ENCODE data around the gene CDR2L. TPM values are rescaled to one million over a fixed set of nuclear protein-coding genes. Genes with fewer than 3 reads are reported as not detected.

Gene CDR2L
- polyA plus RNA-seq, 1 experiment = 19.6 TPM

DNA sequence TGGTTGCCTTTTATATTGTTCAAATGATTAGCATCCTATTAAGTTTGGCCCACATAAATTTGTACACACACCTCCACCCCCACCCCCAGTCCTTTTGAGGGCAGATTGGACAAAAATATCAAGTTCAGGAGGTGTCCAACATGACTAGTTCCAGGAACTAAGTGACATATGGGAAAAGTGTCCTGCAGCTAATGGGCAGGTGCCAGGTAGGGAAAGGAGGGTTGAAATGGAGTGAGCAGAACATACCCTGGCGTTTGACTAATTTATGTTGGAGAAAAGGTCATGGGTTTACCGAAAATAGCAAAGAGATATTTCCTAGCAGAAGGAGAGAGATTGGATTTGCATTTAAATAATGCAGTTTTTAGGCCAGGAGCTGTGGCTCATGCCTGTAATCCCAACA, 64.5 kb downstream of the CDR2L start:
- TF ChIP-seq, protein P1, sequence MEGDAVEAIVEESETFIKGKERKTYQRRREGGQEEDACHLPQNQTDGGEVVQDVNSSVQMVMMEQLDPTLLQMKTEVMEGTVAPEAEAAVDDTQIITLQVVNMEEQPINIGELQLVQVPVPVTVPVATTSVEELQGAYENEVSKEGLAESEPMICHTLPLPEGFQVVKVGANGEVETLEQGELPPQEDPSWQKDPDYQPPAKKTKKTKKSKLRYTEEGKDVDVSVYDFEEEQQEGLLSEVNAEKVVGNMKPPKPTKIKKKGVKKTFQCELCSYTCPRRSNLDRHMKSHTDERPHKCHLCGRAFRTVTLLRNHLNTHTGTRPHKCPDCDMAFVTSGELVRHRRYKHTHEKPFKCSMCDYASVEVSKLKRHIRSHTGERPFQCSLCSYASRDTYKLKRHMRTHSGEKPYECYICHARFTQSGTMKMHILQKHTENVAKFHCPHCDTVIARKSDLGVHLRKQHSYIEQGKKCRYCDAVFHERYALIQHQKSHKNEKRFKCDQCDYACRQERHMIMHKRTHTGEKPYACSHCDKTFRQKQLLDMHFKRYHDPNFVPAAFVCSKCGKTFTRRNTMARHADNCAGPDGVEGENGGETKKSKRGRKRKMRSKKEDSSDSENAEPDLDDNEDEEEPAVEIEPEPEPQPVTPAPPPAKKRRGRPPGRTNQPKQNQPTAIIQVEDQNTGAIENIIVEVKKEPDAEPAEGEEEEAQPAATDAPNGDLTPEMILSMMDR (IDR thresholded peaks at IDR 0.05; ENCODE audit: insufficient read depth, low read depth, low read length) = no peak
- POLR2A ChIA-PET = no interaction called here
- no peak for DNase-seq (ENCODE audit: low read depth)
- CTCF ChIA-PET = interaction anchor here (1.2 to 1.4 kb wide), 2 partner anchors 90 to 150 kb away, joined by 3 read pairs; no protein-coding TSS in a partner anchor
- Histone ChIP-seq H3K27me3 (ENCODE audit: control insufficient read depth, insufficient read depth, low read length) (no peaks in the 10 kb centered on the region), H3K4me3 (ENCODE audit: low read depth, low read length) (no peak overlapping the region), H3K36me3 (ENCODE audit: control insufficient read depth, insufficient read depth, low read length) (peaks cover 4% of the 10 kb centered on the region; the same call in 1 of the 2 replicates)

Small RNAs within 50 kb of the gene (small RNA-seq; reads per million reads assigned to genes)
- gene RN7SL573P (ENCODE audit: insufficient read length, low read depth, low replicate concordance) = not detected
- gene RNU6-362P (ENCODE audit: insufficient read length, low read depth, low replicate concordance) = not detected

Other genes starting within 250 kb of the CDR2L start
- 13.7 and 16.3 TPM in 2 replicates for gene NHERF1, start 239.0 kb upstream of the CDR2L start, polyA plus RNA-seq (2011; rRNA removed)
- gene NAT9, start 211.3 kb upstream of the CDR2L start, polyA plus RNA-seq (2011; rRNA removed) = 39.5 and 50.6 TPM in 2 replicates
- 0.04 TPM in 1 of 2 replicates, not detected in the other for gene GRIN2C, start 127.7 kb upstream of the CDR2L start, polyA plus RNA-seq (2011; rRNA removed)
- gene FDXR, start 114.6 kb upstream of the CDR2L start, polyA plus RNA-seq (2011; rRNA removed) = 20.2 and 38.0 TPM in 2 replicates
- not detected in 2 replicates for gene FADS6, start 94.0 kb upstream of the CDR2L start, polyA plus RNA-seq (2011; rRNA removed)
- not detected in 2 replicates for gene USH1G, start 64.4 kb upstream of the CDR2L start, polyA plus RNA-seq (2011; rRNA removed)
- gene OTOP2, start 63.4 kb upstream of the CDR2L start, polyA plus RNA-seq (2011; rRNA removed) = not detected in 2 replicates
- not detected in 2 replicates for gene OTOP3, start 51.7 kb upstream of the CDR2L start, polyA plus RNA-seq (2011; rRNA removed)
- 1.7 and 1.8 TPM in 2 replicates for gene HID1, start 14.9 kb upstream of the CDR2L start, polyA plus RNA-seq (2011; rRNA removed)
- gene MRPL58, start 25.0 kb downstream of the CDR2L start, polyA plus RNA-seq (2011; rRNA removed) = 44.2 and 50.8 TPM in 2 replicates
- 160 and 304 TPM in 2 replicates for gene ATP5PD, start 59.3 kb downstream of the CDR2L start, polyA plus RNA-seq (2011; rRNA removed)
- 23.5 and 28.0 TPM in 2 replicates for gene KCTD2, start 59.6 kb downstream of the CDR2L start, polyA plus RNA-seq (2011; rRNA removed)
- 8.7 and 18.3 TPM in 2 replicates for gene SLC16A5, start 100.3 kb downstream of the CDR2L start, polyA plus RNA-seq (2011; rRNA removed)
- gene ARMC7, start 122.3 kb downstream of the CDR2L start, polyA plus RNA-seq (2011; rRNA removed) = 5.7 and 6.9 TPM in 2 replicates
- gene NT5C, start 144.1 kb downstream of the CDR2L start, polyA plus RNA-seq (2011; rRNA removed) = 38.3 and 61.8 TPM in 2 replicates
- 65.5 and 111 TPM in 2 replicates for gene JPT1, start 166.9 kb downstream of the CDR2L start, polyA plus RNA-seq (2011; rRNA removed)
- 131 and 304 TPM in 2 replicates for gene SUMO2, start 195.3 kb downstream of the CDR2L start, polyA plus RNA-seq (2011; rRNA removed)
- gene NUP85, start 218.0 kb downstream of the CDR2L start, polyA plus RNA-seq (2011; rRNA removed) = 45.4 and 74.1 TPM in 2 replicates

All from BJ (cell line).